Measurements from ENCODE around the gene AARS2. TPM values are rescaled to one million over a fixed set of nuclear protein-coding genes. Genes with fewer than 3 reads are reported as not detected.

AARS2 gene
- total RNA-seq, 1 donor from 2014 or later: 23.0 TPM

GRCh38 chr6:44292661-44293365, 20.3 kb downstream of the AARS2 start:
- Mint-ChIP-seq H3K4me3 (no peak overlapping the region), H3K36me3 (ENCODE audit: low read depth) (no peaks in the 10 kb centered on the region), H3K9me3 (no peaks in the 10 kb centered on the region), H3K27me3 (ENCODE audit: insufficient read depth) (peaks cover 46% of the 10 kb centered on the region), H3K27ac (no peak overlapping the region), H3K4me1 (ENCODE audit: low read depth) (no peaks in the 10 kb centered on the region)
- DNase-seq (ENCODE audit: low spot score): no peak
- intact Hi-C loops (cut with micrococcal nuclease): no loop called here

DNA sequence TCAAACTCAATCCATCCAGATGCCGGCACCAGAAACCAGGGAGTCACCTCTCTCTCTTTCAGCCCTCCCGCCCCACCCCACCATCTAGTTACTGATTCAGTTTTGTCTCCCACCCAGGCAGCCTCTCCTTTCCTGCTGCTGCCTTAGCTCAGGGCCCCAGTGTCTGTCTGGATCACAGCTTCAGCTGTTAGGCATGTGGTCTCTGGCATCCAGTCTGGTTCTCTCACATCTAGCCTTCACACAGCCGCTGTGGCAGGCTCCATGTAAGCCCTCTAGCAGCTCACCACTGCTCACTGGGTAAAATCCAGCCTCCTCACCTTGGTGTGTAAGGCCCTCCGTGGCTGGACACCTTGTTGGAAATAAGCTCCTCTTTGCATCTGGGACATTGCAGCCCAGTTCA, 21.3 kb downstream of the AARS2 start:
- Mint-ChIP-seq H3K27me3 (ENCODE audit: insufficient read depth) (peaks cover 49% of the 10 kb centered on the region), H3K36me3 (ENCODE audit: low read depth) (no peaks in the 10 kb centered on the region), H3K27ac (no peak overlapping the region)

DNA sequence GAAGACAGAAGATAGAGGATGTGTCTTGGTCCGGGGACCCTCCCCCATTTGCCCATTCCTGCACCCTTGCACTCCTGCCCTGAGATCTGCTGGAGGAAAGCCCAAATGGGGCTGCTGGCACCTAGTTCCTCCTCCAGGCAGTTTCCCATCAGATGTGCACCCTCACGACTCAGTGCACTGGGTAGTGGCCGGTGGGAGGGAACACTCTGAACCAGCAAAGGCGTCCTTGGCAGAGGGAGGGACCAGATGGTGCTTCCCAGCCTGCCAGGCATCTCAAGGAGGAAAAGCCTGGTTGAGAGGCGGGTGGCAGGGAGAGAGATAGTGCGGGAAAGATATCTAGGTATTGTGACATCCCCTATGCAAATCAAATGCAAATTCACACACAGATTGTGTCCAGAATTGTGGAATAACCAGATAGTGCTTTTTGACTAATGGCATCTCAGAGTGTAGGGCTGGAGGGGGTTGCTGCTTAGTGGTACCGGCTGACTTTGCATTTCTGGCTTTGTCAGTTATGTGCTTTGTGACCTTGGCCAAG, 23.4 kb downstream of the AARS2 start:
- no peak for DNase-seq (ENCODE audit: low spot score)
- H3K9me3 Mint-ChIP-seq: no peaks in the 10 kb centered on the region
- peaks cover 32% of the 10 kb centered on the region for H3K27me3 Mint-ChIP-seq (ENCODE audit: insufficient read depth)
- intact Hi-C loops (cut with micrococcal nuclease): no loop called here
- H3K27ac Mint-ChIP-seq: no peak overlapping the region
- no peak overlapping the region for H3K4me3 Mint-ChIP-seq
- H3K4me1 Mint-ChIP-seq (ENCODE audit: low read depth): no peaks in the 10 kb centered on the region
- H3K36me3 Mint-ChIP-seq (ENCODE audit: low read depth): no peaks in the 10 kb centered on the region

More for the DNA sequence above, 21.3 kb downstream of the AARS2 start:
- no peak for DNase-seq (ENCODE audit: low spot score)
- intact Hi-C loops (cut with micrococcal nuclease): no loop called here
- Mint-ChIP-seq H3K4me3 (no peak overlapping the region), H3K4me1 (ENCODE audit: low read depth) (no peaks in the 10 kb centered on the region), H3K9me3 (no peaks in the 10 kb centered on the region)

GRCh38 chr6:44286747-44287146, 26.4 kb downstream of the AARS2 start:
- DNase-seq (ENCODE audit: low spot score): no peak
- no peak overlapping the region for H3K27ac Mint-ChIP-seq
- no peaks in the 10 kb centered on the region for H3K4me1 Mint-ChIP-seq (ENCODE audit: low read depth)
- no peaks in the 10 kb centered on the region for H3K9me3 Mint-ChIP-seq
- no peak overlapping the region for H3K4me3 Mint-ChIP-seq
- intact Hi-C loops (cut with micrococcal nuclease): no loop called here
- H3K27me3 Mint-ChIP-seq (ENCODE audit: insufficient read depth): peaks cover 23% of the 10 kb centered on the region
- H3K36me3 Mint-ChIP-seq (ENCODE audit: low read depth): no peaks in the 10 kb centered on the region

DNA sequence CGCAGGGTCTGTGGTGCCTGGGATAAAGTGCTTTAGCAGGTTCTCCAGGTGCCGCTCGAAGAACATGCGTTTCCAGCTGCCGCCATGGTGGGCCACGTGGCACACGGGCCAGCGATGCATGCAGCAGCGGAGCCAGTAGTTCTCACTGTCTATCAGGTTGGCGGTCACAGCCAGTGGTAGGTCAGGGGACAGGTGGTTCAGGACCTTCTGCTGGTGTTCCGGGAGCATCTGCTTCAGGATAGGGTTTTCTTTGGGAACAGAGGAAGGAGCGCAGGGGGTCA, 26.9 kb downstream of the AARS2 start:
- Mint-ChIP-seq H3K27ac (no peak overlapping the region), H3K9me3 (no peaks in the 10 kb centered on the region), H3K27me3 (ENCODE audit: insufficient read depth) (peaks cover 23% of the 10 kb centered on the region), H3K4me3 (no peak overlapping the region), H3K4me1 (ENCODE audit: low read depth) (no peaks in the 10 kb centered on the region), H3K36me3 (ENCODE audit: low read depth) (no peaks in the 10 kb centered on the region)
- no peak for DNase-seq (ENCODE audit: low spot score)
- intact Hi-C loops (cut with micrococcal nuclease): no loop called here

GRCh38 chr6:44285552-44286284, 27.4 kb downstream of the AARS2 start:
- Mint-ChIP-seq H3K4me1 (ENCODE audit: low read depth) (no peaks in the 10 kb centered on the region), H3K36me3 (ENCODE audit: low read depth) (no peaks in the 10 kb centered on the region), H3K27me3 (ENCODE audit: insufficient read depth) (peaks cover 23% of the 10 kb centered on the region), H3K9me3 (no peaks in the 10 kb centered on the region), H3K27ac (no peak overlapping the region), H3K4me3 (no peak overlapping the region)
- intact Hi-C loops (cut with micrococcal nuclease): no loop called here
- DNase-seq (ENCODE audit: low spot score): no peak

DNA sequence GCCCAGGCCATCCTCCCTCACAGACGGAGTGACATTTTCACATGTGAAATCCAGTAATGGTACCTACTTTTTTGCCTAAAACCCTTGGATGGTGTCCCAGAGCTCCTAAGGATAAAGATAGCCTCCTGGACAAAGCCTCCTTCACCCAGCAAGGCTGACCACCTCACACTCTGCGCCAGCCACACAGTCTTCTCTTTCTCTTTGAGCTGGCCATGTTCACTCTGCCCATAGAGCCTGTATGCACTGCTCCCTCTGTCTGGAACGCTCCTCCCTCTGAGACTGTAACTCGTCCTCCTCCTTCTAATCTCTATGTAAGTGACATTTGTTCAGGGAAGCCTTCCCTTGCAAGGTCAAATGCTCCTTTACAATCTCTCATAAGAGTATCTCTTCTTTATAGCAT, 28.3 kb downstream of the AARS2 start:
- no peak for DNase-seq (ENCODE audit: low spot score)
- H3K4me1 Mint-ChIP-seq (ENCODE audit: low read depth): no peaks in the 10 kb centered on the region
- H3K27me3 Mint-ChIP-seq (ENCODE audit: insufficient read depth): peaks cover 19% of the 10 kb centered on the region
- no peak overlapping the region for H3K27ac Mint-ChIP-seq
- intact Hi-C loops (cut with micrococcal nuclease): no loop called here
- H3K36me3 Mint-ChIP-seq (ENCODE audit: low read depth): no peaks in the 10 kb centered on the region
- no peak overlapping the region for H3K4me3 Mint-ChIP-seq
- H3K9me3 Mint-ChIP-seq: no peaks in the 10 kb centered on the region

DNA sequence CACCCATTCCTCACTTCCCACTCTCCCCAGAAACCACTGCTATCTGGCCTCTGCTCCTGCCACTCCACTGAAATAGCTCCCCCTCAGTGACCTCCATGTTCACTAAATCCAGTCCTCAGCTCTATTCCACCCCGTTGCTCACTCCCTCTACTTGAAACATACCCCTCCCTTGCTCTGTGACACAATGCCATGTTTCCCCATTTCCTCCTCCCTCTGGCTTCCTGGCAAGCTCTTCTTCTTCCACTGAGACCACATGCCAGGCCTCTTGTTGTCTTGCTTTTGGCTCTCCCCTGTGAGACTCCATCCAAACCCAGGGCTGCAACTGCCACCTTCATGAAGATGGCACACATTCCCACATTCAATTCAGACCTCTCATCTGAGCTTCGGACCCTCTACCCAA, 29.0 kb downstream of the AARS2 start:
- intact Hi-C loops (cut with micrococcal nuclease): no loop called here
- Mint-ChIP-seq H3K27ac (no peak overlapping the region), H3K9me3 (no peaks in the 10 kb centered on the region), H3K4me3 (no peak overlapping the region), H3K4me1 (ENCODE audit: low read depth) (no peaks in the 10 kb centered on the region), H3K27me3 (ENCODE audit: insufficient read depth) (peaks cover 20% of the 10 kb centered on the region), H3K36me3 (ENCODE audit: low read depth) (no peaks in the 10 kb centered on the region)
- no peak for DNase-seq (ENCODE audit: low spot score)

GRCh38 chr6:44278774-44279697, 34.1 kb downstream of the AARS2 start:
- H3K27ac Mint-ChIP-seq: no peak overlapping the region
- peaks cover 31% of the 10 kb centered on the region for H3K27me3 Mint-ChIP-seq (ENCODE audit: insufficient read depth)
- no peaks in the 10 kb centered on the region for H3K4me1 Mint-ChIP-seq (ENCODE audit: low read depth)
- no peak overlapping the region for H3K4me3 Mint-ChIP-seq
- no peaks in the 10 kb centered on the region for H3K9me3 Mint-ChIP-seq
- intact Hi-C loops (cut with micrococcal nuclease): no loop called here
- no peaks in the 10 kb centered on the region for H3K36me3 Mint-ChIP-seq (ENCODE audit: low read depth)
- no peak for DNase-seq (ENCODE audit: low spot score)

DNA sequence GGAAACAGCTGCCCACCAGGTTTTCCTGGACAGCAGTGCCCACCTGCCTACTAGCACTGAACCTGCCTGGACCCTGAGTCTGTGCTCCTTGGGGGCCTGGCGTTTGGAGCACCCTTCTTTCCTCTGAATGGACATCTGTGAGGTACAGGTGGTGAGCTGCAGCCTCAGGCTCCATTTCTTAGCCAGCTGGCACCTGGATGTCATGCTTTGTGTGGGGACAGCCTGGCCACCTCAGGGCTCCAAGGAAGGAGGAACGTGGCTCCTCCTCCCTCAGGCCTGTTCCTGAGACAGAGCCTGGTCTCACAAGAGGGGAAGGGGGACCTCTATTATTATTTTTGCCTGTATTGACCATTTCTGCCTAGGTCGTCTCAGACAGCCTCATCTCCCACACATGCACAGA, 34.8 kb downstream of the AARS2 start:
- Mint-ChIP-seq H3K27me3 (ENCODE audit: insufficient read depth) (peaks cover 33% of the 10 kb centered on the region), H3K36me3 (ENCODE audit: low read depth) (no peaks in the 10 kb centered on the region), H3K9me3 (no peaks in the 10 kb centered on the region), H3K4me3 (no peak overlapping the region), H3K27ac (no peak overlapping the region), H3K4me1 (ENCODE audit: low read depth) (no peaks in the 10 kb centered on the region)
- intact Hi-C loops (cut with micrococcal nuclease): no loop called here
- no peak for DNase-seq (ENCODE audit: low spot score)

DNA sequence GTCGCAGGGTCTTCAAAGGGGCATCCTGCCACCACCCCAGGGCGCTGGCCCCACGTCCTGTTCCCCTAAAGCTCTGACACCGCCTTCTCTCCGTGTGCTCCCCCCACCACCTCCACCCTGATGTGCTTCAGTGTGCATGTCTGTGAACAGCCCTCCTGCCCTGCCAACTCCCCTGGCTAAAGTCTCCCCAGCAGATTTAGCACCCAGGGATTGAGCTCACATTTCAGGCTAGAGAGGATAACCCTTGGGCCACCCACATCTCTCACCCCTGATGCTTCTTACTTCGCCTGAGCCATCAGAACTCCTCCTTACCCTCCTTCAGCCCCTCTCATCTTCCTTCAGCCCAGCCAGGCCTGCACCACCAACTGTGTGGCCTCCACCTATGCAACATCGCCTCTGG, 35.4 kb downstream of the AARS2 start:
- Mint-ChIP-seq H3K4me1 (ENCODE audit: low read depth) (no peaks in the 10 kb centered on the region), H3K36me3 (ENCODE audit: low read depth) (no peaks in the 10 kb centered on the region), H3K27ac (no peak overlapping the region), H3K9me3 (no peaks in the 10 kb centered on the region), H3K4me3 (no peak overlapping the region), H3K27me3 (ENCODE audit: insufficient read depth) (peaks cover 39% of the 10 kb centered on the region)
- no peak for DNase-seq (ENCODE audit: low spot score)
- intact Hi-C loops (cut with micrococcal nuclease): no loop called here

GRCh38 chr6:44276667-44277640, 36.2 kb downstream of the AARS2 start:
- Mint-ChIP-seq H3K36me3 (ENCODE audit: low read depth) (no peaks in the 10 kb centered on the region), H3K4me1 (ENCODE audit: low read depth) (no peaks in the 10 kb centered on the region), H3K4me3 (no peak overlapping the region)

More at GRCh38 chr6:44276667-44277640, 36.2 kb downstream of the AARS2 start:
- H3K9me3 Mint-ChIP-seq: no peaks in the 10 kb centered on the region
- no peak for DNase-seq (ENCODE audit: low spot score)
- no peak overlapping the region for H3K27ac Mint-ChIP-seq
- intact Hi-C loops (cut with micrococcal nuclease): no loop called here
- H3K27me3 Mint-ChIP-seq (ENCODE audit: insufficient read depth): peaks cover 47% of the 10 kb centered on the region

All from activated T-helper 1 cell treated with anti-CD3 and anti-CD28 coated beads, Interleukin-12 subunit alpha, Interleukin-12 subunit beta, Interleukin-2, Interleukin-4 antibody, amounts not matched to agents 30 ng/mL and 10 ng/mL and 1 ng/mL, durations not matched to agents 14 hours and 24 hours and 36 hours (primary cell).